Upper lobe of right lung (tissue), 1 donor: ENCODE data around the gene SLC36A3. TPM values are rescaled to one million over a fixed set of nuclear protein-coding genes. Genes with fewer than 3 reads are reported as not detected.
A peak's percentile ranks its signal among the peaks of the same experiment; 100 is the strongest.

Experiments used
- ATAC-seq: fragments of 200-7000 bp; cut with Tn5 transposase; one replicate; pipeline ENCODE4 v1.9.1; 2020; ENCODE audit warnings: mild to moderate bottlenecking, moderate library complexity
- DNase-seq: peaks from one replicate; pipeline ENCODE4 v3.0.0-alpha.2; 2020
- H3K27ac ChIP-seq: fragments of 200-600 bp; one replicate; pipeline ENCODE4 v1.8.0; 2022
- H3K27me3 ChIP-seq: fragments of 200-600 bp; one replicate; pipeline ENCODE4 v1.8.0; 2022; ENCODE audit warnings: mild to moderate bottlenecking
- H3K36me3 ChIP-seq: fragments of 200-600 bp; one replicate; pipeline ENCODE4 v1.8.0; 2022
- H3K4me1 ChIP-seq: fragments of 200-600 bp; one replicate; pipeline ENCODE4 v1.8.0; 2022
- H3K4me3 ChIP-seq: fragments of 200-600 bp; one replicate; pipeline ENCODE4 v1.8.0; 2022; ENCODE audit warnings: mild to moderate bottlenecking
- H3K9me3 ChIP-seq: fragments of 200-600 bp; one replicate; pipeline ENCODE4 v1.8.0; 2022
- CTCF ChIP-seq: fragments of 200-600 bp; IDR thresholded peaks from one replicate; pipeline ENCODE4 v1.8.0; 2022; ENCODE audit warnings: antibody characterized with exemption
- intact Hi-C: fragments of 100-400 bp; cut with DNase I; formaldehyde crosslinking; loops from one replicate; pipeline ENCODE4 v1.11.0; 2022
- total RNA-seq: library from RNA; stranded (reverse); fragmentation: NEBNext Ultra II Directional; extraction: Animal tissue kit (Norgen Biotek cat#: 25700); gene quantifications from one replicate; pipeline ENCODE4 v1.2.1, GENCODE V29; 2021
- donor health status: DM: no; HTN: yes; CAD: no; lungs with severe emphysema.

The SLC36A3 gene
- total RNA-seq, 1 donor from 2014 or later, result not detected

DNA sequence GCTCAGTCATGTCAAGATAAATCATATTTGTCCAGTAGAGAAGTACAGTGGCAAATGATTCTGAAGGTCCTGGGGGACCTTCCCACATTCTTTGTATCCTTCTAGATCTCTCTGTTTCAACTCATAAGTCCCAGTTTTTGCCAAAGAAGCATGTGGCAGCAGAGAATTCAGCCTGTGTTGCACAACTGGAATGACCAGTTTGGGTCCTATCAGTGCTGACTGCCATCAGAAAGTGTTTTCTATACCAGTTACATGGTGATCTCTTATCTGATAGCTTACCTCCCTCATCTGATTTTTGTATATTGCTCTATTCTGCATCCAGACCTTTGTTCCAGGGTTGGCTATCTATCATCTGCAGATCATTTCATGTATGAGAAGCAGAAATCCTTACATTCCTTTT is 28.9 kb downstream of the SLC36A3 start:
- no peak overlapping the region for H3K4me3 ChIP-seq
- H3K9me3 ChIP-seq, result no peaks in the 10 kb centered on the region
- no peaks in the 10 kb centered on the region for H3K27me3 ChIP-seq
- DNase-seq, result no peak
- ATAC-seq, result peak; percentile 26
- H3K36me3 ChIP-seq, result peaks cover 4% of the 10 kb centered on the region
- H3K4me1 ChIP-seq, result no peaks in the 10 kb centered on the region
- no peak overlapping the region for H3K27ac ChIP-seq
- TF ChIP-seq CTCF, result no peak
- intact Hi-C loops, result no loop called here

GRCh38 chr5:151271336-151271735 is 32.2 kb downstream of the SLC36A3 start:
- intact Hi-C loops, result no loop called here
- no peak overlapping the region for H3K27ac ChIP-seq

GRCh38 chr5:151270599-151270998 is 33.0 kb downstream of the SLC36A3 start:
- DNase-seq, result no peak
- no peaks in the 10 kb centered on the region for H3K9me3 ChIP-seq
- no peak overlapping the region for H3K27ac ChIP-seq
- no peak for TF ChIP-seq CTCF
- intact Hi-C loops, result no loop called here
- ATAC-seq, result no peak
- H3K36me3 ChIP-seq, result peaks cover 39% of the 10 kb centered on the region
- no peak overlapping the region for H3K4me3 ChIP-seq
- no peaks in the 10 kb centered on the region for H3K27me3 ChIP-seq
- H3K4me1 ChIP-seq, result no peaks in the 10 kb centered on the region

More at GRCh38 chr5:151271336-151271735, 32.2 kb downstream of the SLC36A3 start:
- TF ChIP-seq CTCF, result no peak
- peaks cover 34% of the 10 kb centered on the region for H3K36me3 ChIP-seq
- ATAC-seq, result no peak
- no peaks in the 10 kb centered on the region for H3K27me3 ChIP-seq
- no peak overlapping the region for H3K4me3 ChIP-seq
- H3K9me3 ChIP-seq, result no peaks in the 10 kb centered on the region
- no peak for DNase-seq
- no peaks in the 10 kb centered on the region for H3K4me1 ChIP-seq

- Histone ChIP-seq H3K4me1 (no peaks in the 10 kb centered on the region), H3K4me3 (no peak overlapping the region), H3K36me3 (peaks cover 41% of the 10 kb centered on the region), H3K27me3 (no peaks in the 10 kb centered on the region), H3K9me3 (no peaks in the 10 kb centered on the region), H3K27ac (no peak overlapping the region)
- no peak for TF ChIP-seq CTCF
- DNase-seq, result no peak
- intact Hi-C loops, result no loop called here
- no peak for ATAC-seq
Observed at GRCh38 chr5:151267491-151268260, 35.9 kb downstream of the SLC36A3 start.

DNA sequence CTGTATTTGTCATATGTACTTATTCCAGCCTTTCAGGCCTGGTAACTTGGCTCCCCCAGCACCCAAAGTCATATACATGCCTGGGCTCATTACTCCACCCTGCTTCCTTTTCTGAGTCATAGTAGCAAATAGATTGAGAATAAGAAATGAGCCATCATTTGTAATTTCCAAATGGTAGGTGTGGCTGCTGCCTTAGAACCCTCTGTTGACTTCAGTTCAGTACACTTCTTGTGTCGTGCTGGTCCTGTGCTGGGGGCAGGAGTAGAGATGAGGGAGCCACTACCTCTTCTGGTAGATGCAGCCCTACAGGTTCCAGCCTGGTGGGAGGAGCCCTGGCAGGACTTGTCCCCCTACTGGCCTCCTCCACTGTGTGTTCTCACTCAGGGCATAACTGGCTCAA is 39.5 kb downstream of the SLC36A3 start:
- DNase-seq, result no peak
- no peaks in the 10 kb centered on the region for H3K4me1 ChIP-seq
- H3K27me3 ChIP-seq, result no peaks in the 10 kb centered on the region
- H3K36me3 ChIP-seq, result peaks cover 47% of the 10 kb centered on the region
- H3K9me3 ChIP-seq, result no peaks in the 10 kb centered on the region
- peak; percentile 56 for ATAC-seq
- intact Hi-C loops, result no loop called here
- TF ChIP-seq CTCF, result no peak
- no peak overlapping the region for H3K27ac ChIP-seq
- H3K4me3 ChIP-seq, result no peak overlapping the region

- TF ChIP-seq CTCF, result no peak
- Histone ChIP-seq H3K27me3 (no peaks in the 10 kb centered on the region), H3K4me3 (no peak overlapping the region), H3K9me3 (no peaks in the 10 kb centered on the region), H3K36me3 (peaks cover 34% of the 10 kb centered on the region), H3K27ac (no peak overlapping the region), H3K4me1 (peaks cover 3% of the 10 kb centered on the region)
- DNase-seq (no peak), ATAC-seq (no peak)
- intact Hi-C loops, result no loop called here
Observed at GRCh38 chr5:151262532-151262931, 41.0 kb downstream of the SLC36A3 start.
